Brain microvascular endothelial cell (primary cell): ENCODE data around the gene NOL9.

Experiments used
- DNase-seq: peaks from one replicate; pipeline ENCODE4 v3.0.0-alpha.2; 2020
- H3K27ac ChIP-seq: fragments of 250-450 bp; sonication (Bioruptor Pico); 2 replicates; pipeline ENCODE4 v1.5.1; 2020; ENCODE audit warnings: mild to moderate bottlenecking, moderate library complexity
- H3K27me3 ChIP-seq: fragments of 250-450 bp; sonication (Bioruptor Pico); replicated peaks from 2 replicates; pipeline ENCODE4 v1.5.1; 2020; ENCODE audit warnings: mild to moderate bottlenecking
- H3K36me3 ChIP-seq: fragments of 250-450 bp; sonication (Bioruptor Pico); replicated peaks from 2 replicates; pipeline ENCODE4 v1.5.1; 2020; ENCODE audit warnings: mild to moderate bottlenecking
- H3K4me3 ChIP-seq: 2 replicates; pipeline ENCODE4 v1.5.1; 2011; ENCODE audit warnings: low read depth, mild to moderate bottlenecking, control low read depth, low read length, moderate library complexity
- CTCF ChIP-seq: IDR thresholded peaks from 2 replicates; pipeline ENCODE4 v1.5.1; 2011; ENCODE audit warnings: low read depth, mild to moderate bottlenecking, moderate library complexity, low read length, control low read depth, inconsistent platforms; ENCODE audit errors: missing control alignments
- in situ Hi-C: cut with HindIII; loops from 2 replicates; pipeline ENCODE4 v1.10.0; 2017; ENCODE audit warnings: low sequenced_read_pairs, low pct_ligation_motif_present

Gene NOL9

GRCh38 chr1:6584126-6585080 lies 30.1 kb upstream of the NOL9 start:
- in situ Hi-C loops: no loop called here
- no peak overlapping the region for H3K27ac ChIP-seq
- peak; percentile 38 for TF ChIP-seq CTCF
- peaks cover 18% of the 10 kb centered on the region for H3K36me3 ChIP-seq
- no peak overlapping the region for H3K4me3 ChIP-seq
- no peaks in the 10 kb centered on the region for H3K27me3 ChIP-seq
- DNase-seq: no peak

DNA sequence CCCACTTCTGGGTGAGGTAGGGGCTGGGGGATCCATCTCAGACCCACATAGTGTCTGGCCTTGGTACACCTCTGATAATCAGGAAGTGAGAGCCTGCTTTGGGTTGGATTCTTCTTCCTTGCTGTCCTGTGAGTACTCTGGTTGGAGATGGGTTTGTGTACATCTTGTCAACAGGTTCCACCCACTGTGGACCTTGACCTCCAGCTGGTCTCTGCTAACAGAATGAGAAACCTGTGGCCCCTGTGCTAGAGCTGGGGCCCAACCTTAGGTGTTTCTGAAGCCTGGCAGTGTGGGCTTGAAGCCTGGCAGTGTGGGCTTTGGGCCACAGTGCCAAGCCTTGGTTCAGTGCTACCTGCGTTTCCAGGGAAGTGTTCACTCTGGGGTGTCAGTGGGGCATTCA lies 28.1 kb upstream of the NOL9 start:
- Histone ChIP-seq H3K27ac (no peak overlapping the region), H3K36me3 (peaks cover 5% of the 10 kb centered on the region), H3K4me3 (no peak overlapping the region), H3K27me3 (no peaks in the 10 kb centered on the region)
- DNase-seq: no peak
- in situ Hi-C loops: no loop called here
- no peak for TF ChIP-seq CTCF

DNA sequence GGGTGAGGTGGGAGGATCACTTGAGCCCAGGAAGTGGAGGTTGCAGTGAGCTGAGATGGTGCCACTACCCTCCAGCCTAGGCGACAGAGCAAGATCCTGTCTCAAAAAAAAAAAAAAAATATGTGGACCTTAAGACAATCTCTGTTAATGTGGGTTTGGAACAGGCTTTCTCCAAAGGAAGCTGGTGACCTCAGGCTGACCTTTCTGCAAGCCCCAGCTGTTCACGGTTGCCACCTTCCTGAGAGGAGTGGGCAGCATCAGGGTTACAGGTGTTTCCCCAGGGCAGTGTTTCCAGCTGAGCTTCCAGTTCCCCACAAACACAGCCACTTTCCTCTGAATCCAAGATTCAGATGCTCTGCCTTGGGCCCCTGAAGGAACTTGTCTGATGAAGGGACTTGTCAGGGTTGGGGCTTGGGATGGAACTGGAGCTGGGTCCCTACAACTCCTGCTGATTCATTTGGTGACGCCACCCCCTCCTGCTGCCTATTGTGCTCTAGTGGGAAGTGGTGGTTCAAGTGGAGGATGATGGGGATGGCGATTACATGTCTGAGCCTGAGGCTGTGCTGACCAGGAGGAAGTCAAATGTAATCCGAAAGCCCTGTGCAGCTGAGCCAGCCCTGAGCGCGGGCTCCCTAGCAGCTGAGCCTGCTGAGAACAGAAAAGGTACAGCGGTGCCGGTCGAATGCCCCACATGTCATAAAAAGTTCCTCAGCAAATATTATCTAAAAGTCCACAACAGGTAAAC lies 27.4 kb upstream of the NOL9 start:
- no peaks in the 10 kb centered on the region for H3K27me3 ChIP-seq
- H3K4me3 ChIP-seq: no peak overlapping the region
- H3K27ac ChIP-seq: no peak overlapping the region
- in situ Hi-C loops: no loop called here
- no peak for DNase-seq
- H3K36me3 ChIP-seq: peaks cover 2% of the 10 kb centered on the region
- no peak for TF ChIP-seq CTCF

GRCh38 chr1:6580593-6581409 lies 26.5 kb upstream of the NOL9 start:
- no peaks in the 10 kb centered on the region for H3K27me3 ChIP-seq
- in situ Hi-C loops: no loop called here
- TF ChIP-seq CTCF: peak; percentile 41
- DNase-seq: no peak
- H3K36me3 ChIP-seq: peaks cover 2% of the 10 kb centered on the region
- peak overlapping the region; percentile 82 for H3K4me3 ChIP-seq
- no peak overlapping the region for H3K27ac ChIP-seq

GRCh38 chr1:6580119-6580592 lies 25.8 kb upstream of the NOL9 start:
- TF ChIP-seq CTCF: no peak
- Histone ChIP-seq H3K27me3 (no peaks in the 10 kb centered on the region), H3K36me3 (peaks cover 2% of the 10 kb centered on the region), H3K4me3 (peak overlapping the region; percentile 82), H3K27ac (peak overlapping the region; percentile 39)
- no peak for DNase-seq
- in situ Hi-C loops: no loop called here
